HCT116 (cell line): ENCODE measurements around the gene CAMK2D. TPM values are rescaled to one million over a fixed set of nuclear protein-coding genes. Genes with fewer than 3 reads are reported as not detected.

ENCODE experiments used
- ATAC-seq: fragments of 200-7000 bp; cut with Tn5 transposase; 2 replicates; pipeline ENCODE4 v1.9.1; 2020; ENCODE audit warnings: mild to moderate bottlenecking, moderate library complexity
- BruUV-seq: library from RNA; stranded (reverse); fragments of 400-500 nt; replicated peaks from 2 replicates; lab custom pipeline; 2021; lab: Mats Ljungman, UMichigan
- CTCF ChIA-PET: fragments of 300-600 bp; sonication (Branson Sonifier 250); formaldehyde crosslinking; loops from one replicate; lab custom pipeline; 2021; ENCODE audit warnings: antibody characterized with exemption; lab: Charles Lee
- POLR2A ChIA-PET: fragments of 300-600, 350-600 bp; sonication (Branson Sonifier 250); formaldehyde crosslinking; loops from one replicate; lab custom pipeline; 2021; ENCODE audit warnings: antibody characterized with exemption; lab: Charles Lee
- RAD21 ChIA-PET, 2 experiments: fragments of 300-600 bp; sonication (Branson Sonifier 250); formaldehyde crosslinking; loops; one replicate each; lab custom pipeline; 2023; ENCODE audit warnings: low total read pairs in 2 of 2; ENCODE audit not compliant: uncharacterized antibody in 2 of 2, unreplicated experiment in 2 of 2, low non-redundant PET in 1 of 2; lab: Charles Lee
- DNase-seq: peaks from one replicate; pipeline ENCODE4 v3.0.0-alpha.2; 2010; ENCODE audit warnings: low read depth, low spot score
- H2AFZ ChIP-seq: fragments of 200-600 bp; shearing (Covaris generic), sonication (generic); 2 replicates; pipeline ENCODE4 v1.6.1; 2017; ENCODE audit warnings: low read depth, mixed run types, mixed read lengths, antibody characterized with exemption, low read length; ENCODE audit not compliant: poor library complexity, severe bottlenecking
- H3K27ac ChIP-seq: 2 replicates; pipeline ENCODE4 v1.5.1; 2012; ENCODE audit warnings: low read depth, low read length
- H3K27me3 ChIP-seq: fragments of 200-600 bp; sonication (generic); 2 replicates; pipeline ENCODE4 v1.6.1; 2016; ENCODE audit warnings: mixed run types, low read length, mixed read lengths; ENCODE audit not compliant: insufficient read depth
- H3K36me3 ChIP-seq, 2 experiments: fragments of 200-500 bp in 1 of 2; fragments of 200-600 bp in 1 of 2; sonication (Bioruptor generic) in 1 of 2; sonication (generic) in 1 of 2; 2 replicates each; pipeline versions ENCODE4 v1.5.1 to v1.6.1; 2014 to 2016; ENCODE audit warnings: low read length in 2 of 2, inconsistent platforms in 1 of 2, mixed read lengths in 1 of 2, mixed run types in 1 of 2; ENCODE audit not compliant: insufficient read depth in 2 of 2, control insufficient read depth in 1 of 2
- H3K4me1 ChIP-seq, 2 experiments: fragments of 200-600 bp in 1 of 2; sonication (generic) in 1 of 2; 2 replicates each; pipeline versions ENCODE4 v1.5.1 to v1.6.1; 2012 to 2017; ENCODE audit warnings: low read length in 2 of 2, inconsistent platforms in 1 of 2, mild to moderate bottlenecking in 1 of 2, mixed read lengths in 1 of 2, mixed run types in 1 of 2, moderate library complexity in 1 of 2; ENCODE audit not compliant: insufficient read depth in 2 of 2, control insufficient read depth in 1 of 2
- H3K4me2 ChIP-seq: fragments of 200-600 bp; sonication (generic); 2 replicates; pipeline ENCODE4 v1.6.1; 2017; ENCODE audit warnings: mixed run types, low read length, mixed read lengths
- H3K4me3 ChIP-seq, 2 experiments: fragments of 200-600 bp in 1 of 2; sonication (generic) in 1 of 2; replicated peaks in 1 of 2; 2 replicates each; pipeline ENCODE4 v1.5.1; 2011 to 2016; ENCODE audit warnings: low read length in 2 of 2, control low read depth in 1 of 2, low read depth in 1 of 2, mild to moderate bottlenecking in 1 of 2, mixed read lengths in 1 of 2, mixed run types in 1 of 2
- H3K79me2 ChIP-seq: fragments of 200-600 bp; sonication (generic); 2 replicates; pipeline ENCODE4 v1.6.1; 2017; ENCODE audit warnings: mild to moderate bottlenecking, mixed run types, low read length, moderate library complexity, mixed read lengths; ENCODE audit not compliant: insufficient read depth
- H3K9ac ChIP-seq: fragments of 200-600 bp; sonication (generic); 2 replicates; pipeline ENCODE4 v1.6.1; 2016; ENCODE audit warnings: low read length, mixed read lengths
- H3K9me2 ChIP-seq: fragments of 200-600 bp; sonication (generic), shearing (Covaris generic); 2 replicates; pipeline ENCODE4 v1.6.1; 2017; ENCODE audit warnings: mixed run types, mild to moderate bottlenecking, moderate library complexity; ENCODE audit not compliant: insufficient read depth
- H3K9me3 ChIP-seq, 2 experiments: fragments of 200-500 bp in 1 of 2; fragments of 200-600 bp in 1 of 2; sonication (Bioruptor generic) in 1 of 2; sonication (generic) in 1 of 2; 2 replicates each; pipeline ENCODE4 v1.6.1; 2014 to 2017; ENCODE audit warnings: low read length in 2 of 2, mixed read lengths in 2 of 2, inconsistent platforms in 1 of 2, low read depth in 1 of 2, mild to moderate bottlenecking in 1 of 2, mixed run types in 1 of 2, moderate library complexity in 1 of 2; ENCODE audit not compliant: control insufficient read depth in 1 of 2, insufficient read depth in 1 of 2
- H4K20me1 ChIP-seq: fragments of 200-600 bp; sonication (generic), shearing (Covaris generic); 2 replicates; pipeline ENCODE4 v1.6.1; 2017; ENCODE audit warnings: mixed run types, mild to moderate bottlenecking, moderate library complexity; ENCODE audit not compliant: insufficient read depth
- CBX3 ChIP-seq: IDR thresholded peaks from 2 replicates; pipeline ENCODE4 v1.6.1; 2012; ENCODE audit warnings: low read depth
- CEBPB ChIP-seq: IDR thresholded peaks from 2 replicates; pipeline ENCODE4 v1.6.1; 2012; ENCODE audit warnings: low read depth
- ELF1 ChIP-seq: IDR thresholded peaks from 2 replicates; pipeline ENCODE4 v1.6.1; 2012; ENCODE audit warnings: low read depth, borderline replicate concordance
- EZH2 ChIP-seq: fragments of 200-600 bp; sonication (generic); IDR thresholded peaks from 2 replicates; pipeline ENCODE4 v1.6.1; 2017; ENCODE audit warnings: antibody characterized with exemption, mixed run types
- EZH2phosphoT487 ChIP-seq: fragments of 200-600 bp; IDR thresholded peaks from 2 replicates; pipeline ENCODE4 v1.6.1; 2018; ENCODE audit warnings: antibody characterized with exemption, borderline replicate concordance
- FOSL1 ChIP-seq: IDR thresholded peaks from 2 replicates; pipeline ENCODE4 v1.6.1; 2012; ENCODE audit warnings: low read depth
- POLR2AphosphoS5 ChIP-seq: IDR thresholded peaks from 2 replicates; pipeline ENCODE4 v1.6.1; 2011; ENCODE audit warnings: mild to moderate bottlenecking, low read depth, low read length, moderate library complexity
- REST ChIP-seq: IDR thresholded peaks from 2 replicates; pipeline ENCODE4 v1.6.1; 2012; ENCODE audit warnings: low read depth
- SIN3A ChIP-seq: IDR thresholded peaks from 2 replicates; pipeline ENCODE4 v1.6.1; 2012; ENCODE audit warnings: low read depth
- SP1 ChIP-seq: IDR thresholded peaks from 2 replicates; pipeline ENCODE4 v1.6.1; 2012; ENCODE audit warnings: low read depth
- TCF7L2 ChIP-seq: IDR thresholded peaks from 2 replicates; pipeline ENCODE4 v1.7.0; 2011; ENCODE audit warnings: borderline replicate concordance, inconsistent platforms; ENCODE audit not compliant: insufficient read depth, insufficient read length; ENCODE audit errors: extremely low read depth
- YY1 ChIP-seq: IDR thresholded peaks from 2 replicates; pipeline ENCODE4 v1.6.1; 2011; ENCODE audit warnings: low read length, low read depth, moderate library complexity, mild to moderate bottlenecking; ENCODE audit not compliant: insufficient replicate concordance; ENCODE audit errors: extremely low read depth
- ZBTB33 ChIP-seq: IDR thresholded peaks from 2 replicates; pipeline ENCODE4 v1.6.1; 2011; ENCODE audit warnings: mild to moderate bottlenecking, low read length, moderate library complexity; ENCODE audit not compliant: insufficient replicate concordance; ENCODE audit errors: extremely low read depth
- ZNF274 ChIP-seq: fragments of 200-500 bp; sonication (Bioruptor generic); IDR thresholded peaks from 2 replicates; pipeline ENCODE4 v1.6.1; 2014; ENCODE audit warnings: mild to moderate bottlenecking, low read depth, low read length, inconsistent platforms
- intact Hi-C: fragments of 100-400 bp; cut with micrococcal nuclease; formaldehyde crosslinking; loops from 2 replicates; pipeline ENCODE4 v1.10.0; 2022
- total RNA-seq: library from RNA; stranded (reverse); gene quantifications from one replicate; pipeline ENCODE4 v1.2.1, GENCODE V29; 2021; ENCODE audit not compliant: unreplicated experiment
- TF ChIP-seq, protein P1 (sequence below): IDR thresholded peaks from 2 replicates; pipeline ENCODE4 v1.6.1; 2012
- TF ChIP-seq, protein P2 (sequence below): IDR thresholded peaks from 2 replicates; pipeline ENCODE4 v1.6.1; 2012

The CAMK2D gene
- total RNA-seq, 1 experiment from 2014 or later, result 67.0 TPM

DNA sequence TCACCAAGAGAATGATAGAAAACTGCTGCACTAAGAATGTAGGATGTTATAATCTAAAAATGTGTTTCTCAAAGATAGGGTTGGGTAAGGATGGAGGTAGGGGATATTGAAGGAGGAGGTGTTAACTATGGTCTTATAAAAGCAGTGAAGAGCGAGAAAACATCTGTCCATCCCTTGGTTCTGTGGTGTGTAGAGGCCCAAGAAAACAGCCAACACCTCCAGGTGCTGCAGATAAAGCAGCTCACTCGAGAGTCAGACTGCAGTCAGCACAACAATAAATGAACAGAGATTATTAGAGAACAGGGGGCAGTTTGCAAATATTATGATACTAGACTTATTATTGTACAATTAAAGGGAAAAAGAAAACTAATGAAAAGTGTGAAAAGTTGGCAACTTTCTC is 141.5 kb downstream of the CAMK2D start:
- no peak for TF ChIP-seq EZH2
- TF ChIP-seq EZH2phosphoT487, result no peak
- ChIA-PET RAD21 (no interaction called here), POLR2A (no interaction called here), CTCF (no interaction called here)
- Histone ChIP-seq H3K36me3 (no peaks in the 10 kb centered on the region), H3K4me3 (no peak overlapping the region), H3K27ac (no peak overlapping the region), H3K79me2 (no peaks in the 10 kb centered on the region), H3K4me2 (no peak overlapping the region), H3K9me2 (no peaks in the 10 kb centered on the region), H3K9ac (no peak overlapping the region), H4K20me1 (no peaks in the 10 kb centered on the region), H3K27me3 (no peaks in the 10 kb centered on the region), H3K4me1 (peaks cover 0 to 3% of the 10 kb centered on the region in 2 experiments; a peak in 1 of 4 replicates), H3K9me3 (no peaks in the 10 kb centered on the region), H2AFZ (no peak overlapping the region)
- BruUV-seq, result no TSS peak
- ATAC-seq, result no peak
- no peak for DNase-seq
- intact Hi-C loops, result no loop called here

GRCh38 chr4:113619526-113619925 is 142.0 kb downstream of the CAMK2D start:
- H3K9me2 ChIP-seq, result no peaks in the 10 kb centered on the region
- ChIA-PET POLR2A (no interaction called here), RAD21 (no interaction called here), CTCF (no interaction called here)
- H2AFZ ChIP-seq, result no peak overlapping the region
- H3K79me2 ChIP-seq, result no peaks in the 10 kb centered on the region
- intact Hi-C loops, result no loop called here
- no peak for DNase-seq
- TF ChIP-seq SIN3A (no peak), YY1 (no peak), ELF1 (no peak), CBX3 (no peak), FOSL1 (no peak), TCF7L2 (no peak), ZNF274 (no peak), SP1 (no peak), EZH2 (no peak), POLR2AphosphoS5 (no peak), CEBPB (no peak), ZBTB33 (no peak), REST (no peak)
- TF ChIP-seq, protein P1, sequence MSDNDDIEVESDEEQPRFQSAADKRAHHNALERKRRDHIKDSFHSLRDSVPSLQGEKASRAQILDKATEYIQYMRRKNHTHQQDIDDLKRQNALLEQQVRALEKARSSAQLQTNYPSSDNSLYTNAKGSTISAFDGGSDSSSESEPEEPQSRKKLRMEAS, result no peak
- TF ChIP-seq, protein P2, sequence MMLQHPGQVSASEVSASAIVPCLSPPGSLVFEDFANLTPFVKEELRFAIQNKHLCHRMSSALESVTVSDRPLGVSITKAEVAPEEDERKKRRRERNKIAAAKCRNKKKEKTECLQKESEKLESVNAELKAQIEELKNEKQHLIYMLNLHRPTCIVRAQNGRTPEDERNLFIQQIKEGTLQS, result no peak
- H3K4me3 ChIP-seq, result no peak overlapping the region
- peaks cover 0 to 3% of the 10 kb centered on the region in 2 experiments; a peak in 1 of 4 replicates for H3K4me1 ChIP-seq
- no peaks in the 10 kb centered on the region for H3K27me3 ChIP-seq
- no peaks in the 10 kb centered on the region for H4K20me1 ChIP-seq
- no peak for ATAC-seq
- no peaks in the 10 kb centered on the region for H3K9me3 ChIP-seq
- H3K4me2 ChIP-seq, result no peak overlapping the region
- no peaks in the 10 kb centered on the region for H3K36me3 ChIP-seq
- no TSS peak for BruUV-seq
- no peak overlapping the region for H3K9ac ChIP-seq
- no peak overlapping the region for H3K27ac ChIP-seq
